AG04450 (cell line): ENCODE results near the gene TNIP2. TPM values are rescaled to one million over a fixed set of nuclear protein-coding genes. Genes with fewer than 3 reads are reported as not detected.

Experiments
- CTCF ChIA-PET: fragments of 300-600, 350-600 bp; formaldehyde crosslinking; extraction: SDS; loops from one replicate; lab custom pipeline; 2022; ENCODE audit warnings: antibody characterized with exemption, inconsistent platforms; lab: Charles Lee
- POLR2A ChIA-PET: fragments of 350-600 bp; formaldehyde crosslinking; extraction: SDS; loops from one replicate; lab custom pipeline; 2021; ENCODE audit warnings: antibody characterized with exemption, inconsistent platforms; lab: Yijun Ruan, JAX
- DNase-seq: peaks from one replicate; pipeline ENCODE4 v3.0.0-alpha.2; 2011; ENCODE audit warnings: low read depth, low spot score
- H3K27ac ChIP-seq: one replicate; pipeline ENCODE4 v1.5.1; 2012; ENCODE audit warnings: low read depth, low read length, control low read depth
- H3K27me3 ChIP-seq: one replicate; pipeline ENCODE4 v1.6.0; 2012; ENCODE audit warnings: low read length; ENCODE audit not compliant: control insufficient read depth, insufficient read depth
- H3K4me3 ChIP-seq: 2 replicates; pipeline ENCODE4 v1.5.1; 2011; ENCODE audit warnings: mild to moderate bottlenecking, low read depth, low read length, control low read depth
- H3K9me3 ChIP-seq: 2 replicates; pipeline ENCODE4 v1.5.1; 2012; ENCODE audit warnings: low read length; ENCODE audit not compliant: control insufficient read depth, insufficient read depth
- CTCF ChIP-seq: IDR thresholded peaks from 2 replicates; pipeline ENCODE4 v1.5.1; 2011; ENCODE audit warnings: low read depth, low read length, control low read depth, inconsistent platforms
- polyA plus RNA-seq: library from polyadenylated mRNA; depleted of rRNA; stranded (reverse); fragments of >200 nt; gene quantifications from 2 replicates; pipeline ENCODE4 v1.2.3, GENCODE V29; 2011

The TNIP2 gene
- polyA plus RNA-seq, 1 experiment: 28.8 TPM

- Histone ChIP-seq H3K4me3 (no peak overlapping the region), H3K9me3 (peaks cover 6% of the 10 kb centered on the region), H3K27me3 (no peaks in the 10 kb centered on the region), H3K27ac (peak overlapping the region; percentile 24)
- ChIA-PET POLR2A (no interaction called here), CTCF (interaction anchor here (0.6 kb wide), 1 partner anchor 11 kb away, joined by 3 read pairs; no protein-coding TSS in a partner anchor)
- DNase-seq: no peak
- no peak for TF ChIP-seq CTCF
These were observed 41.9 kb downstream of the TNIP2 start for GRCh38 chr4:2714061-2714770.

GRCh38 chr4:2713337-2713736 is 42.8 kb downstream of the TNIP2 start:
- CTCF ChIA-PET: interaction anchor here (0.6 kb wide), 1 partner anchor 12 kb away, joined by 3 read pairs; no protein-coding TSS in a partner anchor
- Histone ChIP-seq H3K27me3 (no peaks in the 10 kb centered on the region), H3K4me3 (no peak overlapping the region), H3K9me3 (peaks cover 6% of the 10 kb centered on the region), H3K27ac (no peak overlapping the region)
- TF ChIP-seq CTCF: no peak
- POLR2A ChIA-PET: no interaction called here
- no peak for DNase-seq

GRCh38 chr4:2712261-2712842 is 43.8 kb downstream of the TNIP2 start:
- peak; percentile 32 for TF ChIP-seq CTCF
- ChIA-PET POLR2A (interaction anchor here (0.7 kb wide), 1 partner anchor 55 kb away, joined by 8 read pairs; no protein-coding TSS in a partner anchor), CTCF (no interaction called here)
- DNase-seq: no peak
- Histone ChIP-seq H3K27ac (no peak overlapping the region), H3K27me3 (no peaks in the 10 kb centered on the region), H3K4me3 (no peak overlapping the region), H3K9me3 (peaks cover 6% of the 10 kb centered on the region)

GRCh38 chr4:2702770-2703169 is 53.4 kb downstream of the TNIP2 start:
- H3K27ac ChIP-seq: no peak overlapping the region
- no peaks in the 10 kb centered on the region for H3K27me3 ChIP-seq
- H3K9me3 ChIP-seq: no peaks in the 10 kb centered on the region
- CTCF ChIA-PET: no interaction called here
- H3K4me3 ChIP-seq: no peak overlapping the region
- no peak for TF ChIP-seq CTCF
- no peak for DNase-seq
- POLR2A ChIA-PET: no interaction called here

GRCh38 chr4:2702361-2702760 is 53.8 kb downstream of the TNIP2 start:
- H3K27me3 ChIP-seq: no peaks in the 10 kb centered on the region
- POLR2A ChIA-PET: no interaction called here
- no peak for TF ChIP-seq CTCF
- H3K4me3 ChIP-seq: no peak overlapping the region
- no peak overlapping the region for H3K27ac ChIP-seq
- CTCF ChIA-PET: no interaction called here
- no peak for DNase-seq
- H3K9me3 ChIP-seq: no peaks in the 10 kb centered on the region
